Epithelial cell of proximal tubule (primary cell): ENCODE measurements around the gene ENOX1. TPM values are rescaled to one million over a fixed set of nuclear protein-coding genes. Genes with fewer than 3 reads are reported as not detected.
"Not testable (repeated sequence)": the region's sequence is repeated elsewhere in the genome, so short reads cannot be mapped to it uniquely, and the experiment has no call there.

Experiments
- DNase-seq: peaks from one replicate; pipeline ENCODE4 v3.0.0-alpha.2; 2011; ENCODE audit warnings: low read depth
- H3K4me3 ChIP-seq: 2 replicates; pipeline ENCODE4 v1.5.1; 2011; ENCODE audit warnings: low read depth, mild to moderate bottlenecking, low read length
- total RNA-seq: library from RNA; depleted of rRNA; stranded (reverse); fragments of >200 nt; gene quantifications from 2 replicates; pipeline ENCODE4 v1.2.3, GENCODE V29; 2015
- TF ChIP-seq, protein P1 (sequence below): conservative IDR thresholded peaks from 2 replicates; pipeline ENCODE4 v1.5.1; 2012; ENCODE audit warnings: low read depth, mild to moderate bottlenecking, low read length

Gene ENOX1
- total RNA-seq, 1 donor from 2014 or later: 0.17 TPM

DNA sequence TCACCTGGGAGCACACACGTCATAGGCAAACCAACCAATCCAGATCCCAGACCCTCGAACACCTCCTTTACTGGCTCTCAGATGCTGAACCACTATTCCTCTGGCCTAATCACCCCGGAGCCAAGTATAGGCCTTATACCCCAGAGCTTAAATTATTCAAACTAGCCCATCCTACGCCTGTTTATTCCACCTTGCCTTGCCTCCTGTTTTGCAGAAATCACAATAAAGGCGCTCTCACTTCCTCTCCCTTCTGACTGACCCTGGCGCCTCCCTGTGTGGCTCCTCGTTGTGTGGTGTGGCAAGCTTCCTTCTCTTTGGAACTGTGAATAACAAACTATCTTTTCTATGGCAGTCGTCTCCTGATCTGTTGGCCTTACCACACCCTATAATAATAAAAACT is 354.9 kb downstream of the ENOX1 start:
- TF ChIP-seq, protein P1, sequence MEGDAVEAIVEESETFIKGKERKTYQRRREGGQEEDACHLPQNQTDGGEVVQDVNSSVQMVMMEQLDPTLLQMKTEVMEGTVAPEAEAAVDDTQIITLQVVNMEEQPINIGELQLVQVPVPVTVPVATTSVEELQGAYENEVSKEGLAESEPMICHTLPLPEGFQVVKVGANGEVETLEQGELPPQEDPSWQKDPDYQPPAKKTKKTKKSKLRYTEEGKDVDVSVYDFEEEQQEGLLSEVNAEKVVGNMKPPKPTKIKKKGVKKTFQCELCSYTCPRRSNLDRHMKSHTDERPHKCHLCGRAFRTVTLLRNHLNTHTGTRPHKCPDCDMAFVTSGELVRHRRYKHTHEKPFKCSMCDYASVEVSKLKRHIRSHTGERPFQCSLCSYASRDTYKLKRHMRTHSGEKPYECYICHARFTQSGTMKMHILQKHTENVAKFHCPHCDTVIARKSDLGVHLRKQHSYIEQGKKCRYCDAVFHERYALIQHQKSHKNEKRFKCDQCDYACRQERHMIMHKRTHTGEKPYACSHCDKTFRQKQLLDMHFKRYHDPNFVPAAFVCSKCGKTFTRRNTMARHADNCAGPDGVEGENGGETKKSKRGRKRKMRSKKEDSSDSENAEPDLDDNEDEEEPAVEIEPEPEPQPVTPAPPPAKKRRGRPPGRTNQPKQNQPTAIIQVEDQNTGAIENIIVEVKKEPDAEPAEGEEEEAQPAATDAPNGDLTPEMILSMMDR: no peak
- no peak for DNase-seq
- no peak overlapping the region for H3K4me3 ChIP-seq

DNA sequence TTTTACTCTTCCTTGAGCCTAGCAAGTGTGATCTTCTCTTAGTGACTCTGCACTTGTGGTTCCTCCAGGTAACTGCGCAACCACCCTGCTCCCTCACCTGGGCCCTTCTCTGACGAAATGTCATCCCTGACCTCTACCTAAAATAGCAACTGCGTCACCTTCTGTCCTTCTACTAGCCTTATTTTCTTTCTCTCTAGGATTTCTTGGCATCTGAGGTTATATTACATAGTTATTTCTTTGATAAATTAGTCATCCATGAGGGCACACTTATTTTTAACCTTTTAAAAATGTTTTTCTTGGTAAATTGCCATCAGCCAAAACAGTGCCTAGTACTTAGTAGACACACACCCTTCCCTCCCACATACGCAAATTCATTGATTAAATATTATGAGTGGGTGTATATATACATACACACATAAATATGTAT is 355.5 kb downstream of the ENOX1 start:
- no peak for DNase-seq
- H3K4me3 ChIP-seq: no peak overlapping the region
- TF ChIP-seq, protein P1: no peak

DNA sequence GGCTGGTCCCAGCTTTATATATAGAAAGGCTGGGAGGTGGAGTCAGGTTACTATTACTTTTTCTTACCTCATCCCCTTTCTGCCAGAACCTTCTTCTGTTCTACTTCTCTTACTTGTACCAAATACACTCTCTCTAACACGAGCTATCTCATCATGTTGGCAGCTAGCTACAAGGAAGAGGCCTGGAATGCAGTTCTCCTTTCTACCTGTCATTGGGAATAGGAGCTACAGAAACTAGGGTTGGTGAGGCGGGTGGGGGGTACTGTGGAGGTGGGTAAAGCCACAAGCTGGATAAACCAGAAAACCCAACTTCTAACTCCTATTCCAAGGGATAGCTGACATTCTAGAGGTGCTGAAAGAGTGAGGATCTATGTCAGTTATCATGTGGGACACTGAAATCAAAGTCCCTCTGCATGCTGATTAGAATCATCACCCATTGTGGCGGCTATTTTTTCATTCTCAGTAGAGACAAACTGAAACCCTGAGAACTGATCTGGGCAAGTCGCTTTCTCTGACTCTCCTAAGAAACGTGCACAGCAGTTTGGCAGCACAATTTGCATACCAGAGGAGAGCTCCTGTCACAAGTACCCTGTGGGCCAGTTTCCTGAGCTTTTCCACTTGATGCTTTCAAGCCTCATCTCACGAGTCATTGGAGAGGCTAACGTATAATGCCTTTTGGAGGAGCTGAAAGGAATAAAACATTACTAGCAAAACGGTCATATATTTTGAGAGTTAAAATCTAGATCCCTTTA is 358.1 kb downstream of the ENOX1 start:
- TF ChIP-seq, protein P1: no peak
- no peak overlapping the region for H3K4me3 ChIP-seq
- DNase-seq: no peak

DNA sequence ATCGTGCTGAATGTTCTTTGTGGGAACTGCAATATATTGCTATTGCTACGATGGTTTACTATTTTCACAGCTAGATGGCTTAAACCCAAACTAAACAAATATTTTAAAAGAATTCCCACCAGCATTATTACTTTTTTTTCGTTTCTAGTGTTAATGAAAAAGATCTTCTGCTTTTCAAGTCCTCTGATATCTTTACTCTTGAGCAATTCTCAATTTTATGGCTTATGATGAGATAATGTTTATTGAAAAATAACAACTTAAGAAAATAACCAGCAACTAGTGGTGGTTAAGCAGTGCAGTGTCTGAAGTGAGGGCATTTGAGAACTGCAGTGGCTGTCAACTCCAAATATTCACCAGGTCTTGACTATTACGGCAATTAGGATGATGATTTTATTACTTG is 360.4 kb downstream of the ENOX1 start:
- no peak for DNase-seq
- H3K4me3 ChIP-seq: no peak overlapping the region
- TF ChIP-seq, protein P1: no peak

DNA sequence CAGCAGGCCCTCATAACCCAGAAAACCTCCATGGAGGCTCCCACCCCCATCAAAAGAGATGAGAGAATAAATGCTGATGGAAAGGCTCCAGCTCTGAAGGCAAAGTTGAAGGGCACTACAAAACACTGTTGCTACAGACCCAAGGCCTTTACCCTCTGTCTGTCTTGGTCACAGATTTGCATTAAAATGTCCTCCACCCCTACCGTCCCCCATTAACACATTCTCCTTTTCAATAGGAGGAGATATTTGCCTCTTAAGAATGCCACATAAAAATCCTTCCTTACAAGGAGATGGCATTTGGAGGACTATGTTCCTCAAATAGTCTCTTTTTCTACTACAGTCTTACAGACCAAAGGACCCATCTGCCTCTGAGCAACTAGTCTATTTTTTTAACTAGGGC is 361.5 kb downstream of the ENOX1 start:
- no peak overlapping the region for H3K4me3 ChIP-seq
- DNase-seq: no peak
- TF ChIP-seq, protein P1: no peak

DNA sequence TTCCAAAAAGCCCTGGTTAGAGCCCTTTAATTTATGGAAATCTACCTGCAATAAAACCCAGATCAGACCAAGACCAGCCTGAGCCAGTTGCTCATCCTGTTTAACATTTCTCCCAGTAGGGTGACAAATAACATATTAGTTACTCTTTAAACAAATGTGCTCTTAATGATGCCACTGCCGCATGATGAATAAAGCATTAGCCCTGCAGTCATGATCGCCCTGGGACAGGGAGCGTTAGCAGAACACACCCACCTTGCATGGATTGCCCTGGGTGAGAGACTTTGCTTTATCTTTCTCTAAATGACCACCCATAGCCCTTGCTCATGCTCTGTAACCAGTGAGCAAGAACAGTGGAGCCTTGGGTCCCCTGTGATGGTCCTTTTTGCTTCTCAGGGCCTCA is 362.4 kb downstream of the ENOX1 start:
- DNase-seq: peak; percentile 23
- TF ChIP-seq, protein P1: no peak
- H3K4me3 ChIP-seq: no peak overlapping the region

DNA sequence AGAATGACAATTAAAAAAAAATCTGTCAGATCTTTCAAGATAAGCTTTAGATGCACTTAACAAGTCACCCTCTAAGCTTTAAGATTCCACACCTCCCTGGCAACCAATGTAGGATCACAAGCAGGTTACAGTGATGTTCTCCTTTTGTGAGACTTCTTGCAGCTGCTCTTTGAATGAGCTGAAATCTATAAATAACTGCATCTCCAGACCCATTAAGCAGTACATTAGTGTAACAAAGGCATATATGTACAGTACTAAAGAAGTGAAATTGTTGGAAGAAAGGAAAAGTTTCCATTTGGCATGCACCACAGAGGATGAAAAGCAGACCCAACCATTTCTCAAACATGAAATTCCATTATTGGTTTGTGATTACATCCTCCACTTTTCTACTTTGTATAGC is 364.7 kb downstream of the ENOX1 start:
- no peak overlapping the region for H3K4me3 ChIP-seq
- no peak for DNase-seq
- TF ChIP-seq, protein P1: no peak

DNA sequence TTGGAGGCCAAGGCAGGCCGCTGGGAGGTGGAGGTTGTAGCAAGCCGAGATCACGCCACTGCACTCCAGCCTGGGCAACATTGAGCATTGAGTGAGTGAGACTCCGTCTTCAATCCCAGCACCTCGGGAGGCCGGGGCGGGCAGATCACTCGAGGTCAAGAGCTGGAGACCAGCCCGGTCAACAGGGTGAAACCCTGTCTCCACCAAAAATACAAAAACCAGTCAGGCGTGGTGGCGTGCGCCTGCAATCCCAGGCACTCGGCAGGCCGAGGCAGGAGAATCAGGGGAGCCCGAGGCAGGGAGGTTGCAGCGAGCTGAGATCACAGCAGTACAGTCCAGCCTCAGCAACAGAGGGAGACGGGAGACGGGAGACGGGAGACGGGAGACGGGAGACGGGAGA is 369.9 kb downstream of the ENOX1 start:
- H3K4me3 ChIP-seq, DNase-seq: not testable (repeated sequence)

DNA sequence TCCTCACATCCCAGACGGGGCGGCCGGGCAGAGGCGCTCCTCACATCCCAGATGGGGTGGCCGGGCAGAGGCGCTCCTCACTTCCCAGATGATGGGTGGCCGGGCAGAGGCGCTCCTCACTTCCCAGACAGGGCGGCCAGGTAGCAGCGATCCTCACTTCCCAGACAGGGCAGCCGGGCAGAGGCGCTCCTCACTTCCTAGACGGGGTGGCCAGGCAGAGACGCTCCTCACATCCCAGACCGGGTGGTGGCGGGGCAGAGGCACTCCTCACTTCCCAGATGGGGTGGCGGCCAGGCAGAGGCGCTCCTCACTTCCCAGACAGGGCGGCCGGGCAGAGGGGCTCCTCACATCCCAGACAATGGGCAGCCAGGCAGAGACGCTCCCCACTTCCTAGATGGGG is 370.4 kb downstream of the ENOX1 start:
- DNase-seq, H3K4me3 ChIP-seq: not testable (repeated sequence)

DNA sequence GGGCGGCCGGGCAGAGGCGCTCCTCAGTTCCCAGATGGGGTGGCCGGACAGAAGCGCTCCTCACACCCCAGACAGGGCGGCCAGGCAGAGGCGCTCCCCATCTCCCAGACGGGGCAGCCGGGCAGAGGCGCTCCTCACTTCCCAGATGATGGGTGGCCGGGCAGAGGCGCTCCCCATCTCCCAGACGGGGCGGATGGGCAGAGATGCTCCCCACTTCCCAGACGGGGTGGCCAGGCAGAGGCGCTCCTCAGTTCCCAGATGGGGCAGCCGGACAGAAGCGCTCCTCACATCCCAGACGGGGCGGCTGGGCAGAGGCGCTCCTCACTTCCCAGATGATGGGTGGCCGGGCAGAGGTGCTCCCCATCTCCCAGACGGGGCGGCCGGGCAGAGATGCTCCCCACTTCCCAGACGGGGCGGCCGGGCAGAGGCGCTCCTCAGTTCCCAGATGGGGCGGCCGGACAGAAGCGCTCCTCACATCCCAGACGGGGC is 370.8 kb downstream of the ENOX1 start:
- H3K4me3 ChIP-seq, DNase-seq: not testable (repeated sequence)
